Psoas muscle (tissue), 8 donors: Measurements from ENCODE around the gene AK4. TPM values are rescaled to one million over a fixed set of nuclear protein-coding genes. Genes with fewer than 3 reads are reported as not detected.
"Not testable (repeated sequence)": the region's sequence is repeated elsewhere in the genome, so short reads cannot be mapped to it uniquely, and the experiment has no call there.

Experiments
- ATAC-seq, 4 donors: fragments of 200-7000 bp; cut with Tn5 transposase; one replicate each; pipeline ENCODE4 v1.9.1; 2020; ENCODE audit warnings: moderate library complexity in 3 of 4, mild to moderate bottlenecking in 2 of 4
- DNase-seq, 2 donors: peaks; one replicate each; pipeline ENCODE4 v3.0.0-alpha.2; 2020
- H3K27ac ChIP-seq: fragments of 200-600 bp; one replicate; pipeline ENCODE4 v1.8.0; 2022
- H3K27me3 ChIP-seq, 3 donors: fragments of 200-600 bp in 1 of 3; one replicate each; pipeline versions ENCODE4 v1.6.1 to v1.8.0; 2013 to 2022; ENCODE audit warnings: low read length in 2 of 3, mild to moderate bottlenecking in 2 of 3, moderate library complexity in 1 of 3; ENCODE audit not compliant: insufficient read depth in 3 of 3
- H3K36me3 ChIP-seq, 2 donors: fragments of 200-600 bp in 1 of 2; one replicate each; pipeline versions ENCODE4 v1.6.1 to v1.8.0; 2013 to 2022; ENCODE audit warnings: low read depth in 1 of 2, mild to moderate bottlenecking in 1 of 2, moderate library complexity in 1 of 2; ENCODE audit not compliant: insufficient read depth in 1 of 2
- H3K4me1 ChIP-seq: fragments of 200-600 bp; one replicate; pipeline ENCODE4 v1.8.0; 2022
- H3K4me3 ChIP-seq: fragments of 200-600 bp; one replicate; pipeline ENCODE4 v1.8.0; 2022; ENCODE audit warnings: mild to moderate bottlenecking
- H3K9me3 ChIP-seq: fragments of 200-600 bp; one replicate; pipeline ENCODE4 v1.8.0; 2022
- WGBS, 3 donors: extraction: QIAGEN DNeasy Blood & Tissue Kit; methylation state at CpG; one replicate each; pipeline versions ENCODE4 v1.1.6 to v1.1.7; 2013; 5-methylcytosine and 5-hydroxymethylcytosine counted together
- intact Hi-C, 2 donors: fragments of 100-400 bp; cut with DNase I; formaldehyde crosslinking; loops; one replicate each; pipeline versions ENCODE4 v1.11.0 to v1.14.2; 2022
- polyA plus RNA-seq, 3 donors: library from polyadenylated mRNA; stranded (reverse); fragments of 200-250 nt; gene quantifications; one replicate each; pipeline ENCODE4 v1.2.3, GENCODE V29; 2013
- total RNA-seq, 4 donors: library from RNA; stranded (reverse); fragmentation: NEBNext Ultra II Directional in 2 of 4; extraction: Animal tissue kit (Norgen Biotek cat#: 25700) in 2 of 4; gene quantifications; one replicate each; pipeline versions ENCODE4 v1.2.1 to v1.2.4, GENCODE V29; 2021 to 2023
- TF ChIP-seq, protein P1 (sequence below): fragments of 200-600 bp; IDR thresholded peaks from one replicate; pipeline ENCODE4 v1.8.0; 2022; ENCODE audit warnings: antibody characterized with exemption
- donor health status: healthy with polysubstance abuse.
- donor health status: DM: no; HTN: no; CAD: no; lungs with moderate emphysema.
- donor health status: Bipolar disorder and iron deficiency.
- donor health status: healthy.
- donor health status: DM: yes; HTN: yes; CAD: no.
- donor health status: DM: no; HTN: no; CAD: no.
- donor health status: DM: no; HTN: no; CAD: no.
- donor health status: DM: yes; HTN: yes; CAD: no.

Gene AK4
- total and polyA plus RNA-seq, 7 donors, result 0.37 to 29.0 (median 1.4) TPM

DNA sequence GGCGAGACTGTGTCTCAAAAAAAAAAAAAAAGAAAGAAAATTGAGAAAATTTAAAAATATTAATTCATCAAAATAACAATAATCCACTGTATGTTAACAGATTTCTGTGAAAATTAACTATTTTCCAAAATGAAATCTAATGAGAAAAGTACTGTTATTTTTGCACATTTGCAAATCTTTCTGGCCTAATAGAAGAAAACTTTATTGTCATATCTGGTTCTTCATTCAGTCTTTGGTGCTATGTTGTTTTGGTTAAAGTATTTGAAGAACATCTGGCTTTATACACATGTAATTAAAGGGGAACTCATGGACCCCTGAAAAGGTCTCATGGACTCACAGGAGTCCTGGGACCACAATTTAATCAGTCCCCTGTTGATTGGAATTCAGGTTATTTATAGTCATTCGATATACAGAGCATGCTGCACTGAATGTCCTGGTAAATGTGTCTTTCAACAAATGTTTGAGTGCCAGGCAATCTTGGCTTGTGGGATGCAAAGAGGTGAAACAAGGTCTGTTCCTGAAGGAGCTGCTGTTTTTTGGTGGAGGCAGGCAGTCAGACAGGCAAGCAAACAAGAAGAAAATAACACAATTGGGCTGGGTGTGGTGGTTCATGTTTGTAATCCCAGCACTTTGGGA lies 9.0 kb downstream of the AK4 start:
- TF ChIP-seq, protein P1, sequence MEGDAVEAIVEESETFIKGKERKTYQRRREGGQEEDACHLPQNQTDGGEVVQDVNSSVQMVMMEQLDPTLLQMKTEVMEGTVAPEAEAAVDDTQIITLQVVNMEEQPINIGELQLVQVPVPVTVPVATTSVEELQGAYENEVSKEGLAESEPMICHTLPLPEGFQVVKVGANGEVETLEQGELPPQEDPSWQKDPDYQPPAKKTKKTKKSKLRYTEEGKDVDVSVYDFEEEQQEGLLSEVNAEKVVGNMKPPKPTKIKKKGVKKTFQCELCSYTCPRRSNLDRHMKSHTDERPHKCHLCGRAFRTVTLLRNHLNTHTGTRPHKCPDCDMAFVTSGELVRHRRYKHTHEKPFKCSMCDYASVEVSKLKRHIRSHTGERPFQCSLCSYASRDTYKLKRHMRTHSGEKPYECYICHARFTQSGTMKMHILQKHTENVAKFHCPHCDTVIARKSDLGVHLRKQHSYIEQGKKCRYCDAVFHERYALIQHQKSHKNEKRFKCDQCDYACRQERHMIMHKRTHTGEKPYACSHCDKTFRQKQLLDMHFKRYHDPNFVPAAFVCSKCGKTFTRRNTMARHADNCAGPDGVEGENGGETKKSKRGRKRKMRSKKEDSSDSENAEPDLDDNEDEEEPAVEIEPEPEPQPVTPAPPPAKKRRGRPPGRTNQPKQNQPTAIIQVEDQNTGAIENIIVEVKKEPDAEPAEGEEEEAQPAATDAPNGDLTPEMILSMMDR, result no peak
- Histone ChIP-seq H3K4me3 (no peak overlapping the region), H3K36me3 (no peaks in the 10 kb centered on the region), H3K9me3 (no peaks in the 10 kb centered on the region), H3K27me3 (no peaks in the 10 kb centered on the region), H3K4me1 (no peaks in the 10 kb centered on the region), H3K27ac (no peak overlapping the region)
- WGBS, 3 donors, result 62 to 73% (median 65%) methylated on average over 2 of the region's 2 CpGs
- DNase-seq (no peak), ATAC-seq (peak in 1 of 4 donors; percentile 37)
- intact Hi-C loops, result no loop called here

DNA sequence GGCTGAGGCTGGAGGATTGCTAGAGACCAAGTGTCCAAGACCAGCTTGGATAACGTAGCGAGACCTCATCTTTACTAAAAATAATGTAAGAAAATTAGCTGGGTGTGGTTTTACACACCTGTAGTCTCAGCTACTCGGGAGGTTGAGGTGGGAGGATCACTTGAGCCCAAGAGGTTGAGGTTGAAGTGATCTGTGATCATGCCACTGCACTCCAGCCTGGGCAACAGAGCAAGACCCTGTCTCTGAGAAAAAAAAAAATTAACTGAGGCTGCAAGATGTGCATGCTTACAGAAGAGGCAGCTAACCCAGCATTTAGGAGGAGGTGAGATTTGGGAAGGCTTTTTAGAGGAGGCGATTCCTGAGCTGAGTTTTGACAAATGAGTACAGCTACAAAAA lies 9.5 kb downstream of the AK4 start:
- H3K9me3 ChIP-seq, result no peaks in the 10 kb centered on the region
- intact Hi-C loops, result no loop called here
- H3K27ac ChIP-seq, result no peak overlapping the region
- no peaks in the 10 kb centered on the region for H3K27me3 ChIP-seq
- no peaks in the 10 kb centered on the region for H3K4me1 ChIP-seq
- TF ChIP-seq, protein P1, result no peak
- no peak for ATAC-seq
- no peak for DNase-seq
- 90 to 94% (median 92%) methylated on average over 4 of the region's 4 CpGs for WGBS, 3 donors
- no peak overlapping the region for H3K4me3 ChIP-seq
- no peaks in the 10 kb centered on the region for H3K36me3 ChIP-seq

DNA sequence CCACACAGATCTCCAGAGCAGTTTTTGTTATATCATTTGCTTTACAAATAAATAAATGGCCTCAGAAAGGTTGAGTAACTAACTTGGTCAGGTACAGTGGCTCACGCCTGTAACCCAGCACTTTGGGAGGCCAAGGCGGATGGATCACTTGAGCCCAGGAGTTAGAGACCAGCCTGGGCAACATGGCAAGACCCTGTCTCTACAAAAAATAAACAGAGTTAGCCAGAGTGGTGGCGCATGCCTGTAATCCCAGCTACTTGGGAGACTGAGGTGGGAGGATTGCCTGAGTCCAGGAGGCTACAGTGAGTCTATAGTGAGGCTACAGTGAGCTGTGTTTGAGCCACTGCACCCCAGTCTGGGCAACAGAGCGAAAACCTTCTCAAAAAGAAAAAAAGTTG lies 11.3 kb downstream of the AK4 start:
- H3K36me3 ChIP-seq, H3K27ac ChIP-seq, H3K27me3 ChIP-seq, intact Hi-C loops, DNase-seq, ATAC-seq, H3K9me3 ChIP-seq, H3K4me3 ChIP-seq, H3K4me1 ChIP-seq: not testable (repeated sequence)
- WGBS, 3 donors, result 95 to 98% (median 97%) methylated on average over 4 of the region's 4 CpGs

DNA sequence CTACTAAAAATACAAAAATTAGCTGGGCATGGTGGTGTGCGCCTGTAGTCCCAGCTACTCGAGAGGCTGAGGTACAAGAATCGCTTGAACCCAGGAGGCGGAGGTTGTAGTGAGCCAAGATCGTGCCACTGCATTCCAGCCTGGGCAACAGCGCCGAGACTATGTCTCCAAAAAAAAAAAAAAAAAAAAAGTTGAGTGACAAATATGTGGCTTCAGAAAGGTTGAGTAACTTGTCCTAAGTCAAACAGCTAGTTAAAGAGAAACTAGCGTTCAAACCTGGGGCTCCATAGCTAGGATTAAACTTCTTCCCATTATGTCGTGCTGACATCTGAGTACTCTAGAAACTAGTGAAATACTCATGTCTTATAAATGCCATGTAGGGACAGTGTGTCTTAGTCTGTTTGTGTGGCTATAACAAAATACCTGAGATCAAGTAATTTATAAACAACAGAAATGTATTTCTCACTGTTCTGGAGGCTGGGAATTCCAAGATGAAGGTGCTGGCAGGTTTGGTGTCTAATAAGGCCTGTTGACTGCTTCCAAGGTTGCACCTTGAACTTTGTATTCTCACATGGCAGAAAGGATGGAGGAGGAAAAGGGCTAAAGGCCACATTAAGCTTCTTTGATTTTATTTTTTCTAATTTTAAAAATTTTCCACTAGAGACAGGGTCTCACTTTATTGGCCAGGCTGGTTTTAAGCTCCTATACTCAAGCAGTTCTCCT lies 12.0 kb downstream of the AK4 start:
- TF ChIP-seq, protein P1, result no peak
- Histone ChIP-seq H3K27ac (no peak overlapping the region), H3K9me3 (no peaks in the 10 kb centered on the region), H3K4me3 (no peak overlapping the region), H3K4me1 (no peaks in the 10 kb centered on the region), H3K27me3 (no peaks in the 10 kb centered on the region), H3K36me3 (no peaks in the 10 kb centered on the region)
- ATAC-seq, result no peak
- 94 to 96% (median 94%) methylated on average over 9 of the region's 9 CpGs for WGBS, 3 donors
- intact Hi-C loops, result no loop called here
- no peak for DNase-seq

DNA sequence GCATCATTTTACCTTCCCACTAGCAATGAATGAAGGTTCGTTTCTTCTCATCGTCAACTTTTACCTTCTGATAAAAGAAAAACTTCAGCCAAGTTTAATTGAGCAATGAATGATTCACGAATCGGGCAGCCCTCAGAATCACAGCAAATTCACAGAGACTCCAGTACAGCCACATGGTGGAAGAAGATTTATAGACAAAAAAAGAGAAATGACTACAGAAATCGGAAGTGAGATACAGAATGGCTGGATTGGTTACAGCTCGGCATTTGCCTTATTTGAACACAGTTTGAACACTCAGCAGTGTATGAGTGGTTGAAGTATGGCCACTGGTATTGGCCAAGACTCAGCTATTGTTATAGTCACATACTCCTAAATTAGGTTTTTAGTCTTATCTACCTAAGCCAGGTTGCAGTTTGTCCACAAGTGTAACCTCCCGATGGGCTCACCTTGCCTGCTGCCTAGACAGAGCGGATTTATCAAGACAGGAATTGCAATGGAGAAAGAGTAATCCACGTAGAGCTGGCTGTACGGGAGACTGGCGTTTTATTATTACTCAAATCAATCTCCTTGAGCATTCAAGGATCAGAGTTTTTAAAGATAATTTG lies 15.3 kb downstream of the AK4 start:
- H3K4me3 ChIP-seq, result no peak overlapping the region
- H3K9me3 ChIP-seq, result no peaks in the 10 kb centered on the region
- H3K36me3 ChIP-seq, result no peaks in the 10 kb centered on the region
- intact Hi-C loops, result no loop called here
- ATAC-seq, result no peak
- no peak overlapping the region for H3K27ac ChIP-seq
- no peaks in the 10 kb centered on the region for H3K4me1 ChIP-seq
- WGBS, 3 donors, result 87 to 91% (median 89%) methylated on average over 11 of the region's 11 CpGs
- TF ChIP-seq, protein P1, result no peak
- no peaks in the 10 kb centered on the region for H3K27me3 ChIP-seq
- DNase-seq, result no peak

DNA sequence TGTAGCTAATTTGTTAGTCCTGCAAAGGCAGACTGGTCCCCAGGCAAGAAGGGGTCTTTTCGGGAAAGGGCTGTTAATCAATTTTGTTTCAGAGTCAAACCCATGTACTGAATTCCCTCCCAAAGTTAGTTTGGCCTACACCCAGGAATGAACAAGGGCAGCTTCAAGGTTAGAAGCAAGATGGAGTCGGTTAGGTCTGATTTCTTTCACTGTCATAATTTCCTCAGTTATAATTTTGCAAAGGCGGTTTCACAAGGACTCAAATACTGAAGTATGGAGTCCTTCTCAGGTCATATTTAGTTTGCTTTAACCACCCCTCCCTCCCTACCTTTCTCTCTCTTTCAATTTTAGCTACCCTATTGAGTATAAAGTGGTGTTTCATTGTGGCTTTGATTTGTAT lies 16.1 kb downstream of the AK4 start:
- DNase-seq, H3K36me3 ChIP-seq, ATAC-seq, H3K4me3 ChIP-seq, H3K4me1 ChIP-seq, H3K27ac ChIP-seq, H3K27me3 ChIP-seq, H3K9me3 ChIP-seq, intact Hi-C loops: not testable (repeated sequence)
- WGBS, 3 donors, result 89 to 94% (median 89%) methylated on average over 3 of the region's 3 CpGs
